AG04450 (cell line): ENCODE results near the gene ANXA4. TPM values are rescaled to one million over a fixed set of nuclear protein-coding genes. Genes with fewer than 3 reads are reported as not detected.

ENCODE experiments used
- CTCF ChIA-PET: fragments of 300-600, 350-600 bp; formaldehyde crosslinking; extraction: SDS; loops from one replicate; lab custom pipeline; 2022; ENCODE audit warnings: antibody characterized with exemption, inconsistent platforms; lab: Charles Lee
- POLR2A ChIA-PET: fragments of 350-600 bp; formaldehyde crosslinking; extraction: SDS; loops from one replicate; lab custom pipeline; 2021; ENCODE audit warnings: antibody characterized with exemption, inconsistent platforms; lab: Yijun Ruan, JAX
- DNase-seq: peaks from one replicate; pipeline ENCODE4 v3.0.0-alpha.2; 2011; ENCODE audit warnings: low read depth, low spot score
- H3K27ac ChIP-seq: one replicate; pipeline ENCODE4 v1.5.1; 2012; ENCODE audit warnings: low read depth, low read length, control low read depth
- H3K27me3 ChIP-seq: one replicate; pipeline ENCODE4 v1.6.0; 2012; ENCODE audit warnings: low read length; ENCODE audit not compliant: control insufficient read depth, insufficient read depth
- H3K4me3 ChIP-seq: 2 replicates; pipeline ENCODE4 v1.5.1; 2011; ENCODE audit warnings: mild to moderate bottlenecking, low read depth, low read length, control low read depth
- H3K9me3 ChIP-seq: 2 replicates; pipeline ENCODE4 v1.5.1; 2012; ENCODE audit warnings: low read length; ENCODE audit not compliant: control insufficient read depth, insufficient read depth
- polyA plus RNA-seq: library from polyadenylated mRNA; depleted of rRNA; stranded (reverse); fragments of >200 nt; gene quantifications from 2 replicates; pipeline ENCODE4 v1.2.3, GENCODE V29; 2011
- TF ChIP-seq, protein P1 (sequence below): IDR thresholded peaks from 2 replicates; pipeline ENCODE4 v1.5.1; 2011; ENCODE audit warnings: low read depth, low read length, control low read depth, inconsistent platforms

ANXA4 gene
- polyA plus RNA-seq, 1 experiment, result 105 TPM

DNA sequence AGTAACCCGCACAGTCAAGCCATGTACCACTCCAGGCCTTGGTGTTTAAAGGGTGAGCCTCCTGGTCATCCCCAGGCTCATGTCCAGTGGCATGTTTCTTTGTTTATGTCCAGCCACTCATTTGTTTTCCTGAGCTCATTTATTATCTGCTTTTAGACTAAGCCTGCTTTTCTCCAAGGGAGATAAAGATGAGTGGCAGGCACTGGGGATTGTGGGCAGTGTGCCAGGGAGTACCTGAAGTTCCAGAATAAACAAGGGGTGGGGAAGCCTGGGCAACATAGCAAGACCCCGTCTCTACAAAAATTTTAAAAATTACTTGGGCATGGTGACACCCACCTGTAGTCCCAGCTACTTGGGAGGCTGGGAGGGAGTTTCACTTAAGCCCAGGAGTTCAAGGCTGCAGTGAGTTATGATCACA is 1.9 kb downstream of the ANXA4 start:
- H3K27ac ChIP-seq, result no peak overlapping the region
- H3K27me3 ChIP-seq, result no peaks in the 10 kb centered on the region
- DNase-seq, result no peak
- no peaks in the 10 kb centered on the region; the same call in 1 of the 2 replicates for H3K9me3 ChIP-seq
- ChIA-PET POLR2A (no interaction called here), CTCF (interaction anchor here (1.0 to 2.3 kb wide), 4 partner anchors 19 to 73 kb away, joined by 3 to 16 read pairs (median 5); no protein-coding TSS in a partner anchor)
- no peak overlapping the region for H3K4me3 ChIP-seq
- TF ChIP-seq, protein P1, sequence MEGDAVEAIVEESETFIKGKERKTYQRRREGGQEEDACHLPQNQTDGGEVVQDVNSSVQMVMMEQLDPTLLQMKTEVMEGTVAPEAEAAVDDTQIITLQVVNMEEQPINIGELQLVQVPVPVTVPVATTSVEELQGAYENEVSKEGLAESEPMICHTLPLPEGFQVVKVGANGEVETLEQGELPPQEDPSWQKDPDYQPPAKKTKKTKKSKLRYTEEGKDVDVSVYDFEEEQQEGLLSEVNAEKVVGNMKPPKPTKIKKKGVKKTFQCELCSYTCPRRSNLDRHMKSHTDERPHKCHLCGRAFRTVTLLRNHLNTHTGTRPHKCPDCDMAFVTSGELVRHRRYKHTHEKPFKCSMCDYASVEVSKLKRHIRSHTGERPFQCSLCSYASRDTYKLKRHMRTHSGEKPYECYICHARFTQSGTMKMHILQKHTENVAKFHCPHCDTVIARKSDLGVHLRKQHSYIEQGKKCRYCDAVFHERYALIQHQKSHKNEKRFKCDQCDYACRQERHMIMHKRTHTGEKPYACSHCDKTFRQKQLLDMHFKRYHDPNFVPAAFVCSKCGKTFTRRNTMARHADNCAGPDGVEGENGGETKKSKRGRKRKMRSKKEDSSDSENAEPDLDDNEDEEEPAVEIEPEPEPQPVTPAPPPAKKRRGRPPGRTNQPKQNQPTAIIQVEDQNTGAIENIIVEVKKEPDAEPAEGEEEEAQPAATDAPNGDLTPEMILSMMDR, result no peak

DNA sequence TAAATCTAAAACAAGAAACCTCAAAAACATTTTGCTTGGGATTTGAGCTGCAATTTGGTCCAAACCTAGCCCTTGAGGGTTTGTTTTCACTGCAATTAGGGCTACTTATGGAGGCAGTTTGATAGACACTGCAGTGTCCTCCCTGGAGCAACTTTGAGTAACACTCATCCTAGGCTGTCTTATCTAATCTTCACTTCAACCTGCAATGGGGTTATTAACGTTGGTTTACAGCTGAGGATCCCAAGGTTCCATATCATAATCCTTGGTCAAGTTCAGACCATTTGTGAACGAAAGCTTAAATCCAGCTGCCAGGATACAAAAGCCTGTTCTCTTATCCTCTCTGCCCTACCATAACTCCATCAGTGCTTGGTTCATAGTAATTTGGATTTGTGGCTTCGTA is 2.5 kb downstream of the ANXA4 start:
- ChIA-PET POLR2A (no interaction called here), CTCF (interaction anchor here (1.0 to 2.3 kb wide), 3 partner anchors 20 to 72 kb away, joined by 4 to 16 read pairs (median 6); no protein-coding TSS in a partner anchor)
- no peak overlapping the region for H3K4me3 ChIP-seq
- H3K27me3 ChIP-seq, result no peaks in the 10 kb centered on the region
- H3K9me3 ChIP-seq, result no peaks in the 10 kb centered on the region; the same call in 1 of the 2 replicates
- H3K27ac ChIP-seq, result no peak overlapping the region
- DNase-seq, result no peak
- TF ChIP-seq, protein P1, result no peak

DNA sequence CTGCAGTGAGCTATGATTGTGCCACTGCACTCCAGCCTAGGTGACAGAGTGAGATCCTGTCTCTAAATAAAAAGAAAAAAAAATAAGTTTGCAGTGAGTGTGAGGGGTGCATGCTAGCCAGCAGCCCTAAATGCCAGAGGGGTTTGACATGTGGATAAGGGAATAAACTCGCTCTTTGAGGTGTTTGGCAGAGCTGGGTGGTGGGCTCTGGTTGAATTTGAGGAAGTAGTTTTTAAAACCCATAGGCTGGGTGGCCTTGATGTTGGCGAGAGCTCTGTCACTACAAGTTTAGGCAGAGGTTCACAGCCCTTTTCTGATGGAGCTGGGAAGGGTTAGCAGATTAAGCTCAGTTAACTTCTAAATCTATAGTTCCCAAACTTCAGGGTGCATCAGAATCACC is 3.1 kb downstream of the ANXA4 start:
- DNase-seq, result no peak
- POLR2A ChIA-PET, result no interaction called here
- CTCF ChIA-PET, result interaction anchor here (1.0 to 2.3 kb wide), 3 partner anchors 20 to 72 kb away, joined by 4 to 16 read pairs (median 6); no protein-coding TSS in a partner anchor
- no peaks in the 10 kb centered on the region for H3K27me3 ChIP-seq
- H3K27ac ChIP-seq, result no peak overlapping the region
- TF ChIP-seq, protein P1, result no peak
- no peaks in the 10 kb centered on the region; the same call in 1 of the 2 replicates for H3K9me3 ChIP-seq
- H3K4me3 ChIP-seq, result no peak overlapping the region

DNA sequence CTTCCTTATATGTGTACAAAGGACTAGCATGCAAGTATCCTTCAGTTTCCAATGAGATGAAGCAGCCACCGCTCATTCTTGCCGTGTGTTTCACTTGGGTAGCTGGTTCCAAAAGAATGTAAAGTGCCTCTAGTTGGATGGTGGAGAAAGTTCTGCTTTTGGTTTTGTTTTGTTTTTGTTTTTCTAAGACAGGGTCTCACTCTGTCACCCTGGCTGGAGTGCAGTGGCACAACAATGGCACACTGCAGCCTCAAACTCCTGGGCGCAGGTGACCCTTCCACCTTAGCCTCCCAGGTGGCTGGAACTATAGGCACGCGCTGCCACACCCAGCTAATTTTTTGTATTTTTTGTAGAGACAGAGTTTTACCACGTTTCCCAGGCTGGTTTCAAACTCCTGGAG is 8.3 kb downstream of the ANXA4 start:
- Histone ChIP-seq H3K27ac (no peak overlapping the region), H3K9me3 (no peaks in the 10 kb centered on the region), H3K4me3 (no peak overlapping the region), H3K27me3 (no peaks in the 10 kb centered on the region)
- DNase-seq, result no peak
- POLR2A ChIA-PET, result no interaction called here
- CTCF ChIA-PET, result interaction anchor here (1.0 to 1.7 kb wide), 4 partner anchors 9 to 67 kb away, joined by 3 to 10 read pairs (median 5); no protein-coding TSS in a partner anchor
- TF ChIP-seq, protein P1, result no peak

DNA sequence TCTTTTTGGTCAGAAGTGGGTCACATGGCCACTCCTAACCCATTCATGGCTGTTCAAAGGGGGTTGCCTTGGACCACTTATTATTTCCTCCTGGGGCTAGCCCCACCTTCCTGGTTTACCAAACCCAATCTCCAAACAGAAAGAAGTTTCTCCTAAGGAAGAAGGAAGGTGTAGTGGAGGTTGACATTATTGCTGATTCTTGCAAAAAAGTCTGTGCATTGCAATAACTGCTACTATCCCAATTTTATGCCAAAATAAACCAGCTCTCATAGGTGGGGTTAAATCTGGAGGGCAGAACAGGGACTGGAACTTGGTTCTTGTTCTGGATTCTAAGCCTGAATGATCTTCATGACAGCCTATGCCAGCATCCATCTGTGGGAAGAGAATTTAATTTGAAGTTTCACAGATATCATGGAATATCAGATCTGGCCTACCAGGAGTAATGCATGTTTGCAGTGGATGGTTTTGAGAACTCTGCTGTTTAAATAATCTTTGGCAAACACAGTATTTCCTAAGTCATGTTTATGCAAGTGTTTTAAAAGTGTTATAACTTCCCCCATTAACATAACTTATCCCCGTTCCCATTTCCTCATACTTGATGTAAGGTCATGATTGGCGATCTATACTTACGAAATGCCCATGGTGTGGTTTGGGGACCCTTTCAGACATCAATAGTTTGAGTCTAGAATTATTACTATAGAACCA is 11.9 kb downstream of the ANXA4 start:
- Histone ChIP-seq H3K27me3 (no peaks in the 10 kb centered on the region), H3K9me3 (no peaks in the 10 kb centered on the region), H3K27ac (no peak overlapping the region), H3K4me3 (no peak overlapping the region)
- ChIA-PET CTCF (interaction anchor here (1.2 to 2.4 kb wide), 3 partner anchors 29 to 63 kb away, joined by 3 to 8 read pairs (median 5); no protein-coding TSS in a partner anchor), POLR2A (interaction anchor here (0.7 kb wide), 1 partner anchor 12 kb away, joined by 3 read pairs; the partner anchor contains the start of gene ANXA4)
- TF ChIP-seq, protein P1, result no peak
- DNase-seq, result no peak
